Activated B cell treated with CpG ODN at 0.5 μM for 24 hours (primary cell): Measurements from ENCODE around the gene PROS1. TPM values are rescaled to one million over a fixed set of nuclear protein-coding genes. Genes with fewer than 3 reads are reported as not detected.

ENCODE experiments used
- ATAC-seq: fragments of 200-7000 bp; cut with Tn5 transposase; one replicate; pipeline ENCODE4 v1.10.0; 2021; ENCODE audit warnings: low read depth, mild to moderate bottlenecking, moderate library complexity
- CTCF ChIA-PET: fragments of 350-600 bp; sonication (Branson Sonifier 250); formaldehyde crosslinking; loops from one replicate; lab custom pipeline; 2021; ENCODE audit warnings: antibody characterized with exemption; lab: Charles Lee
- POLR2A ChIA-PET: fragments of 350-600 bp; sonication (Branson Sonifier 250); formaldehyde crosslinking; loops from one replicate; lab custom pipeline; 2021; ENCODE audit warnings: antibody characterized with exemption; lab: Charles Lee
- DNase-seq: peaks from one replicate; pipeline ENCODE4 v3.0.0; 2022
- H3K27ac Mint-ChIP-seq: one replicate; pipeline ENCODE4 v1.8.0; 2020; ENCODE audit warnings: mixed read lengths
- H3K27me3 Mint-ChIP-seq: one replicate; pipeline ENCODE4 v1.8.0; 2021; ENCODE audit warnings: mixed read lengths
- H3K36me3 Mint-ChIP-seq: one replicate; pipeline ENCODE4 v1.8.0; 2021; ENCODE audit warnings: low read depth, mixed read lengths
- H3K4me1 Mint-ChIP-seq: one replicate; pipeline ENCODE4 v1.8.0; 2021; ENCODE audit warnings: mixed read lengths
- H3K4me3 Mint-ChIP-seq: one replicate; pipeline ENCODE4 v1.8.0; 2020; ENCODE audit warnings: mild to moderate bottlenecking, mixed read lengths
- H3K9me3 Mint-ChIP-seq: one replicate; pipeline ENCODE4 v1.8.0; 2020; ENCODE audit warnings: mixed read lengths
- intact Hi-C: fragments of 100-400 bp; cut with micrococcal nuclease; formaldehyde crosslinking; loops from one replicate; pipeline ENCODE4 v1.15.1; 2024
- total RNA-seq: library from RNA; stranded (reverse); gene quantifications from 2 replicates; pipeline ENCODE4 v1.2.3, GENCODE V29; 2022
- TF ChIP-seq, protein P1 (sequence below): fragments of 200-600 bp; IDR thresholded peaks from one replicate; pipeline ENCODE4 v1.8.0; 2022; ENCODE audit warnings: antibody characterized with exemption, mild to moderate bottlenecking

PROS1 gene
- total RNA-seq, result not detected in 2 replicates

DNA sequence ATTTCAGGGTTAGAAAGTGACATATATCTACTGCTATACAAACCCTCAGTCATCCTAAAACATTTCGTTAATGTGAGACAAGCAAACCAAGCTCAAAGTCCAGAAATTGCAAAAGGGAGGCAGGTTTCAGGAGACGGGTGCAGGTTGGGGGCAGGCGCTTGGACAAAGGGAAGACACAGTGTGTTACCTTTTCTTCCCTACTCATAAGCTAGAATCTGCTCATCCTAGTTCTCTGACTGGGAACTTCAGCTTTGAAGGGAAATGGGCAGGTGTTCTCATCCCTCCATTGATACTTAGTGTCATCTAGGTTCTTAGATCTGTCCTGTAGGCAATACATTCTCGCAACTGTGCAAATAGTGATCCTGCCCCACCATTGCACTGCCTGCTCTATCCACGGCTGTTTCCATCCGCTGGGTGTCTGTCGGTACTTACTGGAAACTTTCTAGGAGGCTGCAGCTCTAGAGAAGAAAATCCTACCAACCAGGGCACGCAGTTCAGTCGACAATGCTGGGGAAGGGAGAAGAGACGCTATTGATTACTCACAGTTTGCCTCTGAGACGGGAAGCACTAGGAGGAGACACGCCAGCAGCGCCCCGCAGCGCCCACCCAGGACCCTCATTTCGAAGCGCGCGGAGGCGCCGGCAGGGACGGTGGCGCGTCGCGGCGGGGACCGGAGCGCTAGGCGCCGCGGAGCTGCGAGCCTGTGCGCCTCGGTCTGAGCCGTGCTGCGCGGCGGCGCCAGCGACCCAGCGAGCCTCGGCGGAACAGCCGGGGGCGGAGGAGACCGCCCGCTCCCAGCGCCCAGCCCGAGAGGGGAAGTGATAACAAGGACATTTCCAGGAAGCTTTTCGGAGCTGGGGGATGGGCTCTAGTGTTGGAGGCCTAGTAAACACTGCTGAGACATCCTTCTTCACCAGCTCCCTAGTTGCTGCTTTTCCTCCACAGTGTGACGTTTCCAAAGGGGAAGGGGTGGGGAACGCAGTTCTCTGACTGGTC is at the start of gene PROS1:
Gene PROS1 (minus strand): TSS at position 766 of the 996 bp plus-strand sequence. CDS start 147 bp downstream, at position 619.
- Mint-ChIP-seq H3K27ac (no peak within 1 kb of the TSS), H3K9me3 (no peaks in the 10 kb centered on the region), H3K4me3 (peak within 1 kb of the TSS; percentile 84), H3K27me3 (peaks cover 15% of the 10 kb centered on the region), H3K36me3 (no peaks in the 10 kb centered on the region), H3K4me1 (peaks cover 11% of the 10 kb centered on the region)
- ATAC-seq (peak; percentile 94), DNase-seq (peak; percentile 38)
- intact Hi-C loops, result no loop called here
- ChIA-PET CTCF (no interaction called here), POLR2A (no interaction called here)
- TF ChIP-seq, protein P1, sequence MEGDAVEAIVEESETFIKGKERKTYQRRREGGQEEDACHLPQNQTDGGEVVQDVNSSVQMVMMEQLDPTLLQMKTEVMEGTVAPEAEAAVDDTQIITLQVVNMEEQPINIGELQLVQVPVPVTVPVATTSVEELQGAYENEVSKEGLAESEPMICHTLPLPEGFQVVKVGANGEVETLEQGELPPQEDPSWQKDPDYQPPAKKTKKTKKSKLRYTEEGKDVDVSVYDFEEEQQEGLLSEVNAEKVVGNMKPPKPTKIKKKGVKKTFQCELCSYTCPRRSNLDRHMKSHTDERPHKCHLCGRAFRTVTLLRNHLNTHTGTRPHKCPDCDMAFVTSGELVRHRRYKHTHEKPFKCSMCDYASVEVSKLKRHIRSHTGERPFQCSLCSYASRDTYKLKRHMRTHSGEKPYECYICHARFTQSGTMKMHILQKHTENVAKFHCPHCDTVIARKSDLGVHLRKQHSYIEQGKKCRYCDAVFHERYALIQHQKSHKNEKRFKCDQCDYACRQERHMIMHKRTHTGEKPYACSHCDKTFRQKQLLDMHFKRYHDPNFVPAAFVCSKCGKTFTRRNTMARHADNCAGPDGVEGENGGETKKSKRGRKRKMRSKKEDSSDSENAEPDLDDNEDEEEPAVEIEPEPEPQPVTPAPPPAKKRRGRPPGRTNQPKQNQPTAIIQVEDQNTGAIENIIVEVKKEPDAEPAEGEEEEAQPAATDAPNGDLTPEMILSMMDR, result no peak

DNA sequence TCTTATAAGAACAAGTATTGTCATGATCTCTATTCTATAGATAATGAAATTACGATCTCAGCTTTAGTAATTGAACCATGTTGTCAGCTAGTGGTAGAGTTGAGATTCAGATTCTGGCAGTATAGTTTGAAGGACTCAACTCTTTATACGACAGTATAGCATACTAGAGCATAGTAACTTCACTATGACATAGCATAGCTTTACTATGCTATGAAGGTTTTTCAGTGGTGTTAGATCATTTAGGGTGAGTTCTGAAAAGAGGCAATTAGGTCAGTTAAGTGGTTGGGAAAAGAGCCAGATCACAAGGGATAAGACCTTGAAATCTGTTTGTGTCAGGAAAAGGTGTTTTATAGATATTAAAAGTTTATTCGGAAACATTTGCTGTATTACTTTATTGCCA is 46.6 kb upstream of the PROS1 start:
- POLR2A ChIA-PET, result no interaction called here
- H3K27me3 Mint-ChIP-seq, result no peaks in the 10 kb centered on the region
- no peak overlapping the region for H3K27ac Mint-ChIP-seq
- no peaks in the 10 kb centered on the region for H3K4me1 Mint-ChIP-seq
- H3K36me3 Mint-ChIP-seq, result no peaks in the 10 kb centered on the region
- no peak for DNase-seq
- CTCF ChIA-PET, result no interaction called here
- intact Hi-C loops, result no loop called here
- no peak for ATAC-seq
- no peak overlapping the region for H3K4me3 Mint-ChIP-seq
- H3K9me3 Mint-ChIP-seq, result no peaks in the 10 kb centered on the region
- TF ChIP-seq, protein P1, result no peak

DNA sequence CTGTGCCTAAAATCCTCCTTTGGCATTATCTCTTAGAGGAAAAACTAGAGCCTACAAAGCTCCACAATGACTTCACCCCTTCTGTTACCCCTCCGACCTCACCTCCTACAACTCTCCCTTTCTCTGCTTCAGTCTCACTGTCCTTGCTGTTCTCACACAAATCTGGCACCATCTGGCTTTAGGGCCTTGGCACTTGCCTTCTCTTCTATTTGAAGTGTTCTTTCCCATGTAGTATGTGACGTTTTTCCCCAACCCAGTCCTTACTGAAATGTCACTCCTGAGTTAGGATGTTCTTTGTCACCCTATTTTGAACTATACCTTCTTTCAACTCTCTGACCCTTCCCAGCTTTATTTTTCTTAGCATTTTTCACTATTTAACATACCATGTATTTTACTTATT is 46.0 kb upstream of the PROS1 start:
- intact Hi-C loops, result no loop called here
- TF ChIP-seq, protein P1, result no peak
- ChIA-PET POLR2A (no interaction called here), CTCF (no interaction called here)
- H3K4me3 Mint-ChIP-seq, result no peak overlapping the region
- H3K4me1 Mint-ChIP-seq, result peaks cover 6% of the 10 kb centered on the region
- H3K36me3 Mint-ChIP-seq, result no peaks in the 10 kb centered on the region
- no peak overlapping the region for H3K27ac Mint-ChIP-seq
- DNase-seq, result no peak
- no peaks in the 10 kb centered on the region for H3K27me3 Mint-ChIP-seq
- no peak for ATAC-seq
- H3K9me3 Mint-ChIP-seq, result no peaks in the 10 kb centered on the region

DNA sequence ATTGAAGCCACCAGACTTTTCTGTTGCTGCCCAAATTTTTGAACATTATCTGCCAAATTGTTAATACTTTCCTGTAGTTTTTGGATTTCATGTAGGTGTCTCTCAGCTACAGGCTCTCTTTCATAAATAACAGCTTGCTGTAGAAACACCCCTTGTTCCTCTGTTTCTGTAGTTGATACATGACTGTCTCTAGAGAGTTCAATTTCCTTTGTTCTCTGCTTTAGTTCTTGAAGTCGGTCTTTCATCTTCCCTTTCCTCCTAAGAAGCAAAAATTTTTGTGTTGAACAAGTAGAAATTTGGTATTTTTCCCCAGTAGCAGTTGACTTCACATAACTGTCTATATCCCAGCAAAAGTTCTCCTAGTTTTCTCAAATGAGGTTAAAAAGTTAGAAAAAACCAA is 41.3 kb upstream of the PROS1 start:
- ChIA-PET POLR2A (no interaction called here), CTCF (no interaction called here)
- ATAC-seq (no peak), DNase-seq (no peak)
- intact Hi-C loops, result no loop called here
- Mint-ChIP-seq H3K4me1 (peaks cover 6% of the 10 kb centered on the region), H3K9me3 (no peaks in the 10 kb centered on the region), H3K36me3 (no peaks in the 10 kb centered on the region), H3K27ac (no peak overlapping the region), H3K4me3 (no peak overlapping the region), H3K27me3 (no peaks in the 10 kb centered on the region)
- TF ChIP-seq, protein P1, result no peak

DNA sequence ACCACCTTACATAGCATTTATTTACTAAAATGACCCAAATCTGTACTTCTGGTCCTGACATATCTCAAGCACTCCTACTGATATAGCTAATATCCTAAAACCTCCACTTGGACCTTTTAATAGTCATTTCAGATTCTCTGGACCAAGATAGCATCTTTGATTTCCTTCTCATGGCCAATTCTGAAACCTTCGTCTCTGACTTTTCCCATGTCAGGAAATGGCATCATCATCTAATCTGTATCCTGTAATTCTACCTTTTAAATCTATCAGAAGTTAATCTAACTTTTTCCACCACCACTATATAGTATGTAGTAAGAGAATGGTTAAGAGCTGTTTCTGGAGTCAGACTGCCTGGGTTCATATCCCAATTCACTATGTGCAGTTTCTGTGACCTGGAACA is 38.5 kb upstream of the PROS1 start:
- Mint-ChIP-seq H3K27ac (no peak overlapping the region), H3K36me3 (peaks cover 4% of the 10 kb centered on the region), H3K27me3 (no peaks in the 10 kb centered on the region), H3K4me1 (peaks cover 6% of the 10 kb centered on the region), H3K9me3 (no peaks in the 10 kb centered on the region), H3K4me3 (no peak overlapping the region)
- no peak for DNase-seq
- intact Hi-C loops, result no loop called here
- CTCF ChIA-PET, result no interaction called here
- ATAC-seq, result no peak
- TF ChIP-seq, protein P1, result no peak
- POLR2A ChIA-PET, result no interaction called here
